GM23338 (cell line): ENCODE data around the gene C22orf15. TPM values are rescaled to one million over a fixed set of nuclear protein-coding genes. Genes with fewer than 3 reads are reported as not detected.
A peak's percentile ranks its signal among the peaks of the same experiment; 100 is the strongest.

Experiments used
- ATAC-seq: fragments of 200-7000 bp; cut with Tn5 transposase; 3 replicates; pipeline ENCODE4 v1.9.1; 2020
- DNase-seq: peaks from one replicate; pipeline ENCODE4 v3.0.0-alpha.2; 2015; ENCODE audit warnings: low spot score
- H2AFZ ChIP-seq: fragments of 200-600 bp; sonication (generic); 2 replicates; pipeline ENCODE4 v1.8.0; 2016; ENCODE audit warnings: antibody characterized with exemption, mild to moderate bottlenecking, moderate library complexity
- H3F3A ChIP-seq: fragments of 200-600 bp; sonication (generic); replicated peaks from 2 replicates; pipeline ENCODE4 v1.8.0; 2017; ENCODE audit warnings: antibody characterized with exemption, mixed run types, low read depth
- H3K27ac ChIP-seq: fragments of 200-600 bp; sonication (generic); 2 replicates; pipeline ENCODE4 v1.6.1; 2016; ENCODE audit warnings: low read depth
- H3K27me3 ChIP-seq: fragments of 200-600 bp; sonication (generic); 2 replicates; pipeline ENCODE4 v1.8.0; 2016; ENCODE audit warnings: mild to moderate bottlenecking, mixed run types, moderate library complexity; ENCODE audit not compliant: insufficient read depth
- H3K36me3 ChIP-seq: fragments of 200-600 bp; sonication (generic); 2 replicates; pipeline ENCODE4 v1.8.0; 2016; ENCODE audit warnings: mild to moderate bottlenecking; ENCODE audit not compliant: insufficient read depth
- H3K4me1 ChIP-seq: fragments of 200-600 bp; sonication (generic); 2 replicates; pipeline ENCODE4 v1.8.0; 2016; ENCODE audit warnings: mild to moderate bottlenecking, moderate library complexity; ENCODE audit not compliant: insufficient read depth
- H3K4me2 ChIP-seq: fragments of 200-600 bp; sonication (generic); 2 replicates; pipeline ENCODE4 v1.7.1; 2017; ENCODE audit warnings: mixed run types
- H3K4me3 ChIP-seq: fragments of 200-600 bp; sonication (generic); 2 replicates; pipeline ENCODE4 v1.6.1; 2016; ENCODE audit warnings: mixed run types
- H3K79me2 ChIP-seq: fragments of 200-600 bp; sonication (generic); replicated peaks from 2 replicates; pipeline ENCODE4 v1.8.0; 2017; ENCODE audit warnings: mild to moderate bottlenecking; ENCODE audit not compliant: insufficient read depth
- H3K9me2 ChIP-seq: fragments of 200-600 bp; sonication (generic); 2 replicates; pipeline ENCODE4 v1.8.0; 2017; ENCODE audit not compliant: insufficient read depth
- H4K20me1 ChIP-seq: fragments of 200-600 bp; sonication (generic); replicated peaks from 2 replicates; pipeline ENCODE4 v1.8.0; 2017; ENCODE audit warnings: mild to moderate bottlenecking; ENCODE audit not compliant: insufficient read depth
- H3K27ac Mint-ChIP-seq: 2 replicates; pipeline ENCODE4 v1.8.0; 2020; ENCODE audit warnings: inconsistent platforms, mild to moderate bottlenecking, moderate library complexity, mixed read lengths
- H3K27me3 Mint-ChIP-seq: 3 replicates; pipeline ENCODE4 v1.8.0; 2022; ENCODE audit warnings: low read depth, mild to moderate bottlenecking, moderate library complexity, mixed read lengths, inconsistent platforms; ENCODE audit not compliant: insufficient read depth, poor library complexity
- H3K36me3 Mint-ChIP-seq: 3 replicates; pipeline ENCODE4 v1.8.0; 2021; ENCODE audit warnings: low read depth, mild to moderate bottlenecking, inconsistent platforms, moderate library complexity, mixed read lengths
- H3K4me1 Mint-ChIP-seq: 3 replicates; pipeline ENCODE4 v1.8.0; 2020; ENCODE audit warnings: mild to moderate bottlenecking, inconsistent platforms, mixed read lengths
- H3K4me3 Mint-ChIP-seq: 3 replicates; pipeline ENCODE4 v1.8.0; 2021; ENCODE audit warnings: moderate library complexity, mild to moderate bottlenecking, inconsistent platforms, mixed read lengths
- H3K9me3 Mint-ChIP-seq: 3 replicates; pipeline ENCODE4 v1.8.0; 2020; ENCODE audit warnings: moderate library complexity, mild to moderate bottlenecking, inconsistent platforms, mixed read lengths
- CREB1 ChIP-seq: fragments of 250-450 bp; sonication (Bioruptor Pico); IDR thresholded peaks from 2 replicates; pipeline ENCODE4 v1.5.0; 2020; ENCODE audit warnings: low read depth, mild to moderate bottlenecking, moderate library complexity
- EZH2 ChIP-seq: fragments of 200-600 bp; sonication (generic); IDR thresholded peaks from one replicate; pipeline ENCODE4 v1.8.0; 2017; ENCODE audit warnings: antibody characterized with exemption, mild to moderate bottlenecking, low read depth; ENCODE audit not compliant: unreplicated experiment
- EZH2phosphoT487 ChIP-seq: fragments of 200-600 bp; sonication (generic); IDR thresholded peaks from one replicate; pipeline ENCODE4 v1.8.1; 2018; ENCODE audit warnings: antibody characterized with exemption; ENCODE audit not compliant: unreplicated experiment
- JUNB ChIP-seq: IDR thresholded peaks from one replicate; pipeline ENCODE4 v1.6.1; 2016; ENCODE audit warnings: antibody characterized with exemption; ENCODE audit not compliant: unreplicated experiment
- NANOG ChIP-seq: IDR thresholded peaks from 2 replicates; pipeline ENCODE4 v1.6.1; 2016; ENCODE audit warnings: antibody characterized with exemption, borderline replicate concordance
- POLR2AphosphoS5 ChIP-seq: IDR thresholded peaks from 2 replicates; pipeline ENCODE4 v1.6.1; 2016; ENCODE audit warnings: antibody characterized with exemption, low read depth
- ZNF331 ChIP-seq: fragments of 250-450 bp; sonication (Bioruptor Pico); IDR thresholded peaks from 2 replicates; pipeline ENCODE4 v1.5.0; 2020; ENCODE audit warnings: low read depth, mild to moderate bottlenecking, moderate library complexity
- polyA plus RNA-seq: library from polyadenylated mRNA; unstranded; fragments of >200 nt; fragmentation: Nextera tagmentation; extraction: Ambion mirVana; gene quantifications from 2 replicates; pipeline ENCODE4 v1.2.1, GENCODE V29; 2016
- total RNA-seq: library from RNA; depleted of rRNA; stranded (reverse); fragments of >200 nt; shearing (Covaris generic); gene quantifications from 2 replicates; pipeline ENCODE4 v1.2.3, GENCODE V29; 2014
- TF ChIP-seq, protein P1 (sequence below), 2 experiments: fragments of 200-600 bp in 1 of 2; sonication (generic) in 1 of 2; conservative IDR thresholded peaks; 2 replicates each; pipeline versions ENCODE4 v1.5.1 to v1.6.1; 2016 to 2017; ENCODE audit warnings: antibody characterized with exemption in 2 of 2, low read depth in 2 of 2, mild to moderate bottlenecking in 2 of 2, moderate library complexity in 1 of 2
- TF ChIP-seq, protein P2 (sequence below): IDR thresholded peaks from one replicate; pipeline ENCODE4 v1.6.1; 2018; ENCODE audit warnings: antibody characterized with exemption; ENCODE audit not compliant: unreplicated experiment
- TF ChIP-seq, protein P3 (sequence below): IDR thresholded peaks from 2 replicates; pipeline ENCODE4 v1.6.1; 2016; ENCODE audit warnings: antibody characterized with exemption

C22orf15 gene
- total and polyA plus RNA-seq, 2 experiments from 2014 or later, result 3.6 to 9.3 TPM

DNA sequence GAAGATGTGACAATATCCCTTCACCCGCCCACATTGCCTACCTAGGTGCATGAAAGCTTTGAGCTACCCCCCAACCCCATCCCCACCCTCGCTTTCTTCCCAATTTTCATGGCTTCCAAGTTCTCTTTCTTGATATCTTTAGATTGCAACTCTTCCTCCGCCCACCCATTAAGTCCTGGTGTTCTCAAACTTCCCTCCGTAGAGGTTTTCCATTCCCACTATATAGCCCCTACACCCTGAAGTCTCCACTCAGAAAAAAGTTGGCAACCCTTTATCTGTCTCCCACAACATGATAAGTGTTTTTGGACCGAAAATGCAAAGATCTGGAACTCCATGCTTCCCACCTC lies 12.4 kb upstream of the C22orf15 start:
- Histone ChIP-seq H3K79me2 (no peaks in the 10 kb centered on the region; the same call in 1 of the 2 replicates), H3K4me1 (peaks cover 10% of the 10 kb centered on the region), H3K4me2 (peak overlapping the region; percentile 95), H4K20me1 (no peaks in the 10 kb centered on the region), H3K4me3 (peak overlapping the region; percentile 91), H3K27me3 (no peaks in the 10 kb centered on the region), H3K9me2 (no peaks in the 10 kb centered on the region), H3F3A (0 out of 2 replicates have a peak, but pooled peaks cover 5% of the 10 kb centered on the region), H2AFZ (peak overlapping the region; percentile 96), H3K36me3 (no peaks in the 10 kb centered on the region), H3K27ac (no peak overlapping the region)
- ATAC-seq, result no peak
- TF ChIP-seq NANOG (no peak), EZH2phosphoT487 (no peak), POLR2AphosphoS5 (no peak), JUNB (no peak)
- TF ChIP-seq, protein P1, sequence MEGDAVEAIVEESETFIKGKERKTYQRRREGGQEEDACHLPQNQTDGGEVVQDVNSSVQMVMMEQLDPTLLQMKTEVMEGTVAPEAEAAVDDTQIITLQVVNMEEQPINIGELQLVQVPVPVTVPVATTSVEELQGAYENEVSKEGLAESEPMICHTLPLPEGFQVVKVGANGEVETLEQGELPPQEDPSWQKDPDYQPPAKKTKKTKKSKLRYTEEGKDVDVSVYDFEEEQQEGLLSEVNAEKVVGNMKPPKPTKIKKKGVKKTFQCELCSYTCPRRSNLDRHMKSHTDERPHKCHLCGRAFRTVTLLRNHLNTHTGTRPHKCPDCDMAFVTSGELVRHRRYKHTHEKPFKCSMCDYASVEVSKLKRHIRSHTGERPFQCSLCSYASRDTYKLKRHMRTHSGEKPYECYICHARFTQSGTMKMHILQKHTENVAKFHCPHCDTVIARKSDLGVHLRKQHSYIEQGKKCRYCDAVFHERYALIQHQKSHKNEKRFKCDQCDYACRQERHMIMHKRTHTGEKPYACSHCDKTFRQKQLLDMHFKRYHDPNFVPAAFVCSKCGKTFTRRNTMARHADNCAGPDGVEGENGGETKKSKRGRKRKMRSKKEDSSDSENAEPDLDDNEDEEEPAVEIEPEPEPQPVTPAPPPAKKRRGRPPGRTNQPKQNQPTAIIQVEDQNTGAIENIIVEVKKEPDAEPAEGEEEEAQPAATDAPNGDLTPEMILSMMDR (conservative IDR thresholded peaks at IDR 0.05; ENCODE audit: low read depth in 2 of 2), result no peak
- TF ChIP-seq, protein P2, sequence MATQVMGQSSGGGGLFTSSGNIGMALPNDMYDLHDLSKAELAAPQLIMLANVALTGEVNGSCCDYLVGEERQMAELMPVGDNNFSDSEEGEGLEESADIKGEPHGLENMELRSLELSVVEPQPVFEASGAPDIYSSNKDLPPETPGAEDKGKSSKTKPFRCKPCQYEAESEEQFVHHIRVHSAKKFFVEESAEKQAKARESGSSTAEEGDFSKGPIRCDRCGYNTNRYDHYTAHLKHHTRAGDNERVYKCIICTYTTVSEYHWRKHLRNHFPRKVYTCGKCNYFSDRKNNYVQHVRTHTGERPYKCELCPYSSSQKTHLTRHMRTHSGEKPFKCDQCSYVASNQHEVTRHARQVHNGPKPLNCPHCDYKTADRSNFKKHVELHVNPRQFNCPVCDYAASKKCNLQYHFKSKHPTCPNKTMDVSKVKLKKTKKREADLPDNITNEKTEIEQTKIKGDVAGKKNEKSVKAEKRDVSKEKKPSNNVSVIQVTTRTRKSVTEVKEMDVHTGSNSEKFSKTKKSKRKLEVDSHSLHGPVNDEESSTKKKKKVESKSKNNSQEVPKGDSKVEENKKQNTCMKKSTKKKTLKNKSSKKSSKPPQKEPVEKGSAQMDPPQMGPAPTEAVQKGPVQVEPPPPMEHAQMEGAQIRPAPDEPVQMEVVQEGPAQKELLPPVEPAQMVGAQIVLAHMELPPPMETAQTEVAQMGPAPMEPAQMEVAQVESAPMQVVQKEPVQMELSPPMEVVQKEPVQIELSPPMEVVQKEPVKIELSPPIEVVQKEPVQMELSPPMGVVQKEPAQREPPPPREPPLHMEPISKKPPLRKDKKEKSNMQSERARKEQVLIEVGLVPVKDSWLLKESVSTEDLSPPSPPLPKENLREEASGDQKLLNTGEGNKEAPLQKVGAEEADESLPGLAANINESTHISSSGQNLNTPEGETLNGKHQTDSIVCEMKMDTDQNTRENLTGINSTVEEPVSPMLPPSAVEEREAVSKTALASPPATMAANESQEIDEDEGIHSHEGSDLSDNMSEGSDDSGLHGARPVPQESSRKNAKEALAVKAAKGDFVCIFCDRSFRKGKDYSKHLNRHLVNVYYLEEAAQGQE, result no peak
- DNase-seq, result no peak
- peaks cover 3% of the 10 kb centered on the region; the same call in 1 of the 3 replicates for H3K36me3 Mint-ChIP-seq
- peaks cover 20% of the 10 kb centered on the region for H3K27me3 Mint-ChIP-seq
- peak overlapping the region; percentile 80 for H3K4me3 Mint-ChIP-seq
- peaks cover 29% of the 10 kb centered on the region for H3K4me1 Mint-ChIP-seq
- H3K9me3 Mint-ChIP-seq, result no peaks in the 10 kb centered on the region
- 0 out of 2 replicates have a peak overlapping the region, but pooled peaks have one; percentile 17 for H3K27ac Mint-ChIP-seq

DNA sequence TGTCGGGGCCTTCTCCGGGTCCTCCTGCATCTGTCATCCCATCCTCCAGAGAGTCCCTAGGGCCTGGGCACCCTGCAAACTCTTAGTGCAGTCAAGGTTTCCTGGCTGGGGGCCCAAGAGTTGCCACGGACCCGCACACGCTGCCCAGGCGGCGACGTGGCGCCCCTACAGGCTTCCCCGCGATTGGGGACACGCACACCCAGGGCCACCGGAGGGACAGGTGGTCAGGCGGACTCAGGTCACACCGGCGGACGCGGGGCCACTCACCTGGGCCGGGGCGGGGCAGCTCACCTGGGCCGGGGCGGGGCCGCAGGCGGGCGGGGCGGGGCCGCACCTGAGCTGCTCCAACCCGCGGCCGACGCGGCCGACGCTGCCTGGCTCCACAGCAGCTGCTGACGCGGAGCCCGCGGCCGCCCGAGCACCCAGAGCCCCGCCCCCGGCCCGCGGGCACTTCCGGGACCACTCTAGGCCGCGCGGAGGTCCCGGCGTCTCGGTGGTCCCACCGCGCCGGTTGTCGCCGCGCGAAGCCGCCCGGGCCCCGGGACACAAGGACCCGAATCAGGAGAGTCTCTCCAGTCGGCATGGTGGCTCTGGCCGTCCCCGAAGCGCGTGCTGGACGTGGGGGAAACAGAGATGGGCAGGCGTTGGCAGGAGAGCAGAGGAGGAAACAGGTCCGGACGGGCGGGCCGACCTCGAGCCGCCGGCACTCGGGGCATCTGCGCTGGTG lies 11.9 kb upstream of the C22orf15 start, which contains the start of gene ZNF70:
ZNF70 (minus strand) TSS at position 399 of the 727 bp plus-strand sequence. CDS start 5,972 bp downstream, outside the sequence.
- H3K4me3 ChIP-seq, result peak within 1 kb of the TSS; percentile 91
- H4K20me1 ChIP-seq, result no peaks in the 10 kb centered on the region
- no peaks in the 10 kb centered on the region; the same call in 1 of the 2 replicates for H3K79me2 ChIP-seq
- no peaks in the 10 kb centered on the region for H3K27me3 ChIP-seq
- H3K4me1 Mint-ChIP-seq, result peaks cover 28% of the 10 kb centered on the region
- no peaks in the 10 kb centered on the region for H3K9me2 ChIP-seq
- peaks cover 10% of the 10 kb centered on the region for H3K4me1 ChIP-seq
- DNase-seq, result peak; percentile 96
- H3K36me3 ChIP-seq, result no peaks in the 10 kb centered on the region
- peak within 1 kb of the TSS; percentile 90 for H3K27ac ChIP-seq
- H2AFZ ChIP-seq, result peak within 1 kb of the TSS; percentile 96
- peaks cover 2% of the 10 kb centered on the region; the same call in 1 of the 3 replicates for H3K36me3 Mint-ChIP-seq
- H3K4me2 ChIP-seq, result peak within 1 kb of the TSS; percentile 95
- H3K9me3 Mint-ChIP-seq, result no peaks in the 10 kb centered on the region
- H3K27me3 Mint-ChIP-seq, result peaks cover 18% of the 10 kb centered on the region
- H3F3A ChIP-seq, result 0 out of 2 replicates have a peak, but pooled peaks cover 5% of the 10 kb centered on the region
- peak; percentile 90 for ATAC-seq
- peak within 1 kb of the TSS; percentile 86 for H3K27ac Mint-ChIP-seq
- peak within 1 kb of the TSS; percentile 82 for H3K4me3 Mint-ChIP-seq
- TF ChIP-seq, protein P3, sequence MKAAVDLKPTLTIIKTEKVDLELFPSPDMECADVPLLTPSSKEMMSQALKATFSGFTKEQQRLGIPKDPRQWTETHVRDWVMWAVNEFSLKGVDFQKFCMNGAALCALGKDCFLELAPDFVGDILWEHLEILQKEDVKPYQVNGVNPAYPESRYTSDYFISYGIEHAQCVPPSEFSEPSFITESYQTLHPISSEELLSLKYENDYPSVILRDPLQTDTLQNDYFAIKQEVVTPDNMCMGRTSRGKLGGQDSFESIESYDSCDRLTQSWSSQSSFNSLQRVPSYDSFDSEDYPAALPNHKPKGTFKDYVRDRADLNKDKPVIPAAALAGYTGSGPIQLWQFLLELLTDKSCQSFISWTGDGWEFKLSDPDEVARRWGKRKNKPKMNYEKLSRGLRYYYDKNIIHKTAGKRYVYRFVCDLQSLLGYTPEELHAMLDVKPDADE, result no peak
- TF ChIP-seq CREB1 (CRISPR knock-in tag), result peak; percentile 78
- TF ChIP-seq EZH2, result no peak
- peak; percentile 77 for TF ChIP-seq POLR2AphosphoS5
- TF ChIP-seq NANOG, result no peak
- TF ChIP-seq ZNF331 (CRISPR knock-in tag), result no peak
